KBM-7 (cell line): Measurements from ENCODE around the gene AP3S2.

Experiments used
- DNase-seq: peaks from one replicate; pipeline ENCODE4 v3.0.0-alpha.2; 2015
- in situ Hi-C: fragments of 300-500 bp; cut with MboI; formaldehyde crosslinking; loops from 2 replicates; pipeline ENCODE4 v1.14.3; 2020; ENCODE audit warnings: low sequenced_read_pairs, low pct_unique_long_range_greater_than_20kb, mixed read lengths

AP3S2 gene

GRCh38 chr15:89808160-89808870 is 85.5 kb downstream of the AP3S2 start:
- in situ Hi-C loops, result no loop called here

DNA sequence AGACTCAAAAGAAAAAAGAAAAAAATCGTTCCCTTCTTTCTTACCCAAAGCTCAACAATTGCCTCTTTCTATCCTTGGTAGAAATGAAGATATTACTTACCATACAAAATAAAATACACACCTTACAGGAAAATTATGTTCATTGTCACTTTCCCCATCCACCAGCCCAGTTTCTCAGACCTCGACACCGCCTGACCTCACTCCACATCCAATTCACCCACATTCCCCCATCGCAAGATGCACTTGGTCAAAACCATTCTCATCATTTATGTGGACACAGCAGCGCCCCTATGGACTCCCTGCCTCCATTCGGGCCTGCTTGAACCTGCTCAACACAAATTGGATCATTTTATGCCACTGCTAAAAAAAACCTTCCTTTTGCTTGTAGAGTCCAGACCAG is 86.1 kb downstream of the AP3S2 start:
- in situ Hi-C loops, result no loop called here
- DNase-seq, result no peak

More at GRCh38 chr15:89808160-89808870, 85.5 kb downstream of the AP3S2 start:
- no peak for DNase-seq

DNA sequence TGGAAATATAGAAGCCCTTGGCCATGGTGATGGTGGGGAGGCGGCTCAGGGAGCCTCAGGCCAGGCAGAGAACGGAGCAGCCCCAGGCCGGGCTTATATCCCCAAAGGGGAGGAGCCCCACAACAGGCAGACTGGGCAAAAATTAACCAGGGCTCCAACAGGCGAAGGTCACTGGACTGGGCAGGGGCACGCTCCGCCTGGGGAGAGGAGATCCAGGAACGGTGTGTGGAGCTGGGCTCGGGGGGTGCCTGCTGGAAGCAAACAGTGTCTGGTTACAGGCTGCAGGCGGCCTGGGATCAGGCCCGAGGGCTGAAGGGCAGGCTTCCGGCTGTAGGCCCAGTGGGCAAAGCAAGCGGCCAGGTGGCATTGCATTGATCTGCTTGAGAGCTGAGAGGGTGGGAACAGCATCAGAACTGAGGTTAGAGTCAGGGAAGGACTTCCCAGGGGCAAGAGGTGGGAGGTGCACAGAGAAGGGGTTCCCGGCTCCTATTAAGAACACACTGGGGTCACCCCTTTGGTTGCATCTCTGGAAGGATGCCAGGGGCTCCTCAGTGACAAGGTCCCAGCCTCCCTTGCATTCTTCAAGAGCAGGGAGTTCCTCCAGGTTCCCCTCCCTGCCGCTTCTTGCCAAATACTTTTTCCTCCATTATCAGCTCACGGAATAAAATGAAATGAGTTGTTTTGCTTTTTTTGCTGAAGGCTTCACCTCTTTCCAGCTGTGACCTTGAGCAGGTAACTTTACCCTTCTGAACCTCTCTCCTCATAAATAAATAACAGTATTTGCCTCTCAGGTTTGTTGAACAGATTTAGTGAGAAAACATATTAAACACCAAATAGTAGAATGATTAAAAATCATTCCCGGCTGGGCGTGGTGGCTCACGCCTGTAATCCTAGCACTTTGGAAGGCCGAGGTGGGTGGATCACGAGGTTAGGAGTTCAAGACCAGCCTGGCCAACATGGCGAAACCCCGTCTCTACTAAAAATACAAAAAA is 86.9 kb downstream of the AP3S2 start:
- in situ Hi-C loops, result no loop called here
- DNase-seq, result no peak

DNA sequence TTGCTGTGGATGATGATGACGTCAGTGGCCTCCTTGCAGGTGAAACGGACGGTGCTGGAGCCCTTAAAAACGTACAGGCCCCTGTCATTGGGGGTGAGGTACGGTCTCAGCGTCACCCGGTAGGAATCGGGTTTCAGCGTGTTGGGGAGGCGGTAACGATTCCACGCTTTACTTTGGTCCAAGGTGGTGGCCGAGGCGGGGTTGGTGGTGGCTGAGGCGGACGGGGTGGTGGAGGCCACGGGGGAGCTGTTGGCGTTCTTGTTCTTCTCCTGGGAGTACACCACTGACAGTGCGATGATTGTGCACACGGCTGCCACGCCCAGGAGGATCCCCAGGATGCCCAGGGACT is 87.6 kb downstream of the AP3S2 start:
- in situ Hi-C loops, result no loop called here
- DNase-seq, result no peak

DNA sequence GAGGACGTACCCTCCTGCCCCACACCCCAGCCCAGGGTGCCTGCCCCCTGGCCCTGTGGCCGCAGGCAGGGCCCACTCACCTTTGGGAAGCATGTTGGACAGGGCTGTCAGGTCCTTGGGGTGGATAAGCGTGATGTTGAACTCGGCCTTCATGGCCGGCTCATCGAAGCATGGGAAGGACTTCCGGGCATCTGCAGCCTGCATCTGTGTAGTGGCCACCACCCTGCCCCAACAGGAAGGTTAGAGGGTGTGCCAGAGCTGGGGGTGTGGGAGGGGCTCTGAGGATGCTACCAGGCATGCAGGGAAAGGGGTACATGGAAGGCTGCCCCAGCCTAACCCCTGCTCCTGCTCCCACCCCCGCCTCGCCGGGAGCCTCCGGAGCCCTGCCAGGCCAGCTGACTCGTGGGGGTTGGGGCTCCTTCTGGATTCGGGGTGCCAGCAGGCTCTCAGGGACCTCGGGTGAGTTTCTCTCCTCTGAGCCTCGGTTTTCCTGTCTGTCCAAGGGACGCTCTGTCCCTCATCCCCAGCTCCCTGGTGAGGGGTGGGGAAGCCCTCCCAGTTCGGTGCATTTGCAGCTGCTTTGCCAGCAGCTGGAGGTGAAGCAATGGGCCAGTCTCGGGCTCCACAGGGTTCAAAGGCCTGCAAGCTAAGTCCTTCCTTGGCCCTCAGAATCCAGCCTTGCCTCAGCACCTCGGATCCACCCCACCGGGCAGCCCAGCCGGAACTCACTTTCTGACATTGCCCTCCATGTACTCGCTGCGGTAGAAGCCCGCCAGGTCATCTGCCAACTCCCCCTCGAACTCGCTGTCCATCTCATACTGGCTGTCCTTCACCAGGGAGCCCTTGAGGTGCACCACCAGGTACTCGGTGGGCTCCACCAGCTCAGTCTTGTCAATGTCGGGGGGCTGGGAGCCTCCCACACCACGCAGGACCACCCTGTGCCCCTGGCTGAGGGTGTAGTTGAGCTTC is 88.3 kb downstream of the AP3S2 start:
- in situ Hi-C loops, result no loop called here

DNA sequence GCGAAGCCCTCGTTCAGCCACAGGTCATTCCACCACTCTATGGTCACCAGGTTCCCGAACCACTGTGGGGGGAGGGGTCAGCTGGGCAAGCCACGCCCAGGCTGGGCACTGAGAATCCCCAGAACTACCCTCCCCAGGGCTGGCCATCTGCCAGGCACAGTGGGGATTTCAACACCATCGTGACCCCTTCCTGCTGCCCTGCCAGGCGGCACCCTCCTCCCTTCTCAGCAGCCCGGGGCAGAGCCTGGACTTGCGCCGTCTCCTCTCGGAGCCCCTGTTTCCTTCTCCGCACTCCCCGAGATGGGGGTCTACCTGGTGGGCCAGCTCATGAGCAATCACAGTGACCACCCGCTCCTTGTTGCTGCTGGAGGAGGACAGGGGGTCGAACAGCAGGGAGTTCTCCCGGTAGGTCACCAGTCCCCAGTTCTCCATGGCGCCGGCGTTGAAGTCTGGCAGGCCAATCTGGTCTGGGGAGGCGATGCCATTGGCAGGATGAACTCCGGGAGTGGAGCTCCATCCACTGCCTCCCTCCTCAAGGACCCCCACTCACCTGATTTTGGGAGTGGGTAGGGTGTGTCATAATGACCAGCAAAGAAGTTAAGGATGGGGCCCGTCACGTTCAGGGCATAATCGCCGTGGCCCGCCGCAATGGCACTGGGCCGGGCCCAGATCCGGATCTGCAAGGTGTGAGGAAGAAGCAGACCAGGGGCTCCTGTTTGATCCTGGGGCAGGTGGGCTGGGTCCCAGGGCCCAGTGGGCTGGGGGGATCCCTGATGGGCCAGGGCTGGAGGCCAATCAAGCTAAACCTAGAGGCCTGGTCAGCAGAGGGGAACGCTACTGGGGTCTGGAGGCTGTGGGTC is 89.6 kb downstream of the AP3S2 start:
- DNase-seq, result no peak
- in situ Hi-C loops, result no loop called here

More for the DNA sequence above, 88.3 kb downstream of the AP3S2 start:
- DNase-seq, result no peak

DNA sequence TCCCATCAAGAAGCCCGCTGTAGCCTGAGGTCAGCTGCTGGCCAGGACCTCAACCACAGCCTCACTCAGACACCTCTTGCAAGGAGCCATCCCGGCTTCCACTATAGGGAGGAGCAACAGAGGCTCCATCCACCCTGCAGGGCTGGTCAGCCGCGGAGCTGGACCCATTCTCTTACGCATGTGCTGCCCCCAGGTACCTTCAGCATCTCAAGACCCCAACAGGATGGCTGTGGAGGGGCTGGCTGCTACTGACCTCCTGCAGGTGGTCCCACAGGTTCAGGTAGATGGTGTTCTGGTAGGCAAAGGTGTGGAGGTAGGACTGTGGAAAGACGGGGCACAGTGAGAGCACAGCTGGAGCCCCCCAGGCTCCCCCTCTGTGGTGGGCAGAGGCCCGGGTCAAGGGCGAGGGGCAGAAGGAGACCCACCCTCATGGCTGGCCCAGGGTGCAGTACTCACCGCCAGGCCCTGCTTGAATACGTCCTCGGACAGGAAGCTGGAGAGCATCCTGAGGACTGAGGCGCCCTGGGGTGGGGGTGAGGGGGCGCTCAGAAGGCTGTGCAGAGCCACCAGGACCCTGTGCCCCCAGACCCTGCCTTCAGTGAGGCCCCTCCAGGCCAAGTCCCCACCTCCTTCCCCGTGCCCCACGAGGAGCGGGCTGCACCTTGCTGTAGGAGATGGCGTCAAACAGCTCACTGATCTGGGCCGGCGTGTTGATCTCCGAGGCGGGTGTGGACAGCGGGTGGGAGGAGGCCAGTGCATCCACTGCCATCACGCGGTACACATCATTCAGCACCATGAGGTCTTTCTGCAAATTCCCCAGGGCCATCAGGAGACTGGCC is 90.6 kb downstream of the AP3S2 start:
- no peak for DNase-seq
- in situ Hi-C loops, result no loop called here

GRCh38 chr15:89802231-89802928 is 91.4 kb downstream of the AP3S2 start:
- DNase-seq, result no peak
- in situ Hi-C loops, result no loop called here

DNA sequence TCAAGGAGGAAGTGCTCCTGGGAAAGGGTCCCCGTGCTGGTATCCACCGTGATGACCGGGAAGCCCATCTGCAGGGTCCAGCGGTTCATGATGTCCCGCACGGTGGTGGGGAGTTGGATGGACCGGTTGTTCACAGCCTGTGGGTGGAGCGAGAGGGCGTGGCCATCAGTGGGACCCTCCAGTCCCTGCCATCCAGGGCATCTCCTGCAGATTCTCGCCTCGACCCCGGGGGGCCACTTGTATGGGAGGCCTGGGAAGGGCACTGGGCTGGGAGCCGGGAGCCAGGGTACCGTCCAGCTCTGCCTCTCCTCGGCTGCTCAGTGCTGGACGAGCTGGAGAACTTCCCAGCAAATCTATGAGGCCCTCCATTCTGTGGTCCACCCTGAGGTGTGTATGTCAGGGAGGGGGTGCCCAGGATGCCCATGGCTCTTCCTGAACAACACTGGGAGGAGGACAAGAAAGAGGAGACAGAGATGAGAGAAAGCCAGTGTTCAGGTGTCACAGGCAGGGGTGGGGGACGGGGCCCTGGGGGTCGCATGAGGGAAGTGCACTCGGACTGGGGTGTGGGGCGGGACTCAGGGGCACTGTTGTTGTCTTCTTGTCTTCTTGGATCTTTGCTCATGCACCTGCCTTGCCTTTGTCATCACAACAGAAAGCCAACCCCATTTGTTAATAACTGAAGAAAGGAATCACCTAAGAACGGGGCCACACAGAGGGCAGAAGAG is 92.2 kb downstream of the AP3S2 start:
- no peak for DNase-seq
- in situ Hi-C loops, result no loop called here

- in situ Hi-C loops, result no loop called here
- no peak for DNase-seq
These were observed 93.8 kb downstream of the AP3S2 start for GRCh38 chr15:89799918-89800498.

GRCh38 chr15:89799011-89799911 is 94.5 kb downstream of the AP3S2 start:
- in situ Hi-C loops, result no loop called here
- no peak for DNase-seq

- DNase-seq, result no peak
- in situ Hi-C loops, result no loop called here
These were observed 96.1 kb downstream of the AP3S2 start for GRCh38 chr15:89797678-89798201.

- in situ Hi-C loops, result no loop called here
These were observed 97.8 kb downstream of the AP3S2 start for GRCh38 chr15:89795996-89796395.

GRCh38 chr15:89794627-89795241 is 99.1 kb downstream of the AP3S2 start:
- in situ Hi-C loops, result no loop called here
- DNase-seq, result no peak

More at GRCh38 chr15:89795996-89796395, 97.8 kb downstream of the AP3S2 start:
- no peak for DNase-seq
